ENCODE results near the gene LMO3.
"Not testable (repeated sequence)": the region's sequence is repeated elsewhere in the genome, so short reads cannot be mapped to it uniquely, and the experiment has no call there.

The LMO3 gene

DNA sequence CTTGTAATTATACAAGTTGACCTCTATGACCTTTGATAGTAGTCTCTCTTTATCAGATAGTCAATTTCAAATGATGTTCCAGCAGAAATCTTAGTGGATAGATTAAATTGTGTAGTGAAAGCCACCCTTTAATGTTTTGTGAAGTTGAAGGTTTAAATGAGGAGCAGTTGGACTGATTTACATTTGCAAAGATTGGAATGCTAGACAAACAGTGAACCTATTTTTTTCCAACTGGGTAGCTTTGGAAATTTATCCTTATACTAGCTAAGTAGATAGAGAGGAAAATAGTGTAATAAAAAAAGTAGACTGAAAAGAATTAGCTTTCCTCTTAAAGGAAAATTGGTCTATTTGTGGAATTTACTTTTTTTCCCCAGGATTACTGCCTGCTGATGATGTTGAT, 53.7 kb downstream of the LMO3 start:
- no peak for DNase-seq (ENCODE audit: low spot score)

DNA sequence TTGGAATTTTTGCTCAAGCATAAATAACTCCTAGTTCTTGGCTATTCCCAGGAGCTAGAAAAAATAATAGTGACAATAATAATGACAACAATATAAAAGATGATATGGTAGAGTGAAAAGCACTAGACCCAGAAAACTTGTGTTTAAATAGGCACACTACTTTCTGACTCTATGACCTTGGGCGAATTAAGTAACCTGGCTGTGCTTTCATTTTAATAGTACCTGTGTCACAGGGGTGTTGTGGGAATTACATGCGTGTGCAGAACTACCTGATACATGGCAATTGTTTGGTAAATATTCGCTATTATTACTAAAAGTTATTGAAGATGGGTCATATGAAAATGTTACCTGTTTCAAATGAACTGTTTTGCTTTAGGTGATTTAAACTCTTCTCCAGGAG, 60.1 kb downstream of the LMO3 start:
- DNase-seq (ENCODE audit: low spot score): no peak

DNA sequence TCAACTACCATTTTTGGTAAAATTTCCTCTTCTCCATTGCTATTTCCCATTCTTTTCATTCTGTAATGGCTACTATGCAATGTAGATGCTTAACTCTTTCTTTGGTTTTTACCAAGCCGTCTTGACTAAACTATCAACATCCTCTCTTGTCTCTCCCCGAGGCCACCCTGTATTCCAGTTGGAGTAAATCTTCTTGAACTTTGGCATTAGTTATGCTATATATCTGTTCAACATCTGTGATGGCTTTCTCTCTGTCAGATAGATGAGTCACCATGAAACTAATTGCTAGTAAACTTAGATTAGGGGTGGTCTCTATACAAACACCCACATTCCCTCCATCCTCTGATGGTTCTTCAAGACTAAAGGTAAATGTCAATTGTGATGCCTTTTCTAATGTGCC, 63.4 kb downstream of the LMO3 start:
- no peak for DNase-seq (ENCODE audit: low spot score)

DNA sequence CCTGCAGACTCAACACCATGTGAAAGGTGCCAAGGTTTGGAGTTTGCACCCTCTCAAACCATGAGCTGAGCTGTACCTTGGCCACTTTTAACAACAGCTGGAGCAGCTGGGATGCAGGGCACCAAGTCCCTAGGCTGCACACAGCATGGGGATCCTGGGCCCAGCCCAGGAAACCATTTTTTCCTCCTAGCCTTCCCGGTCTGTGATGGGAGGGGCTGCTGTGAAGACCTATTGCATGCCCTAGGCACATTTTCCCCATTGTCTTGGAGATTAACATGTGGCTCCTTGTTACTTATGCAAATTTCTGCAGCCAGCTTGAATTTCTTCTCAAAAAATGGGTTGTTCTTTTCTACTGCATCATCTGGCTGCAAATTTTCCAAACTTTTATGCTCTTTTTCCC, 68.3 kb downstream of the LMO3 start:
- not testable (repeated sequence) for DNase-seq (ENCODE audit: low spot score)

DNA sequence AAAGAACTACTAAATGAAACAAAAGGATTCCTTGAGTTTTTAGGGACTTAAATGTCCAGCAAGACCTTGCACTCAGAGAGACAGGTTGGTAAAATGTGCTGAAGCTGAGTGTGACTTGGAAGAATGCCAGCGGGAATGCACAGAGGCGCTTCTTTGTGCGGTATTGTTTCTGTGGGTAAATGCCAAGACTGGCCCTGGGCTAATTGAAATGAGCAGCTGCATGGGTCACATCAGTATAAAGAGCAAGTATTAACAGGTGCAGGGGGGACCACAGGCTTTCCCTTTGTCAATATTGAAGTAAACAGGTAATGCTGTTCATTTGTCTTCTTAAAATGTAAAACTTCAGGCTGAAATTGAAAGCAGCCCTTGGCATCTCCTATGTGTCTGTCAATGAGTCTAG, 74.3 kb downstream of the LMO3 start:
- DNase-seq (ENCODE audit: low spot score): no peak

DNA sequence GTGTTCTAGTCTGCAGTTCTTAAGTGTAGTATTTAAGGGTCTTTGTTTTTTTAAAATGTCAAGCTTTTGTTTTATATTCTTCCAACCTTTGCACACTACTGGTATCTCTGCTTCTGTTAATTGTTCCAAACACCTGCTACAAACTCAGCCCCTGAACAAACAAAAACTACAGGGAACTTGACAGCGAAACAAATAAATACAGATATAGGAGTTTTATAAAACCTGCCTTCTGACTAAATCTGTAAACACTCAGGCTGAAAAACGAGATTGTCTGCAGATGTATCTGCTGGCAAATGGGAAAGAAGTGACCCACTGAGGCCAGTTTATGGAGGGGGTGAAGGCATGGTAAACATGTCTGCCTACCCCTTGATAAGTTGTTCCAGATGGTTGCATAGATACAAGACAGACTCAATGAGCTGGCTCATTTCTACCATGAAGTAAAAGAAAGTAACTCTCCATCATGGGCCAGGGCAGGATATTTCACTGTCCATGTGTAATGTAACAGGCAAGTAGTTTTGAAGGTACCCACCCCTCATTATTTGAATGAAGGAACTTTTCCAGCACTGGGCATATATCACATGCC, 75.6 kb downstream of the LMO3 start:
- DNase-seq (ENCODE audit: low spot score): no peak

DNA sequence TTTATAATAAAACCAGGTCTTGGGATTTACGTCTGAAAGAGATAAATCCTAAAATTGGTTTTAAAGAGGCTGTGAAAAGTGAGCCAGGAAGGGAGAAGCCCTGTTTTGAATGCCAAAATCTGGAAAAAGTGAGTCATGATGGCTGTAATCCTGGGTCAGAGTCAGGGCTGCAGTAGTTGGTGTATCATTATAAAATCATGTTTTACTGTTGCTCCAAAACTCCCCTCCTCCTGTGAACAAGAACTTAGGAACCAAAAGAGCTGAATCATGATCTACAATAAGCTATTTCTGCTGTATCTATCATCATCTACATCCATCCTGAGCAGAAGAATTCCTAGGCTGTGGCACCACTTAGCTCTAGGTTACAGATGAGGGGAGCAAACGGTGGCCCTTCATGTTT, 79.3 kb downstream of the LMO3 start:
- DNase-seq (ENCODE audit: low spot score): no peak

DNA sequence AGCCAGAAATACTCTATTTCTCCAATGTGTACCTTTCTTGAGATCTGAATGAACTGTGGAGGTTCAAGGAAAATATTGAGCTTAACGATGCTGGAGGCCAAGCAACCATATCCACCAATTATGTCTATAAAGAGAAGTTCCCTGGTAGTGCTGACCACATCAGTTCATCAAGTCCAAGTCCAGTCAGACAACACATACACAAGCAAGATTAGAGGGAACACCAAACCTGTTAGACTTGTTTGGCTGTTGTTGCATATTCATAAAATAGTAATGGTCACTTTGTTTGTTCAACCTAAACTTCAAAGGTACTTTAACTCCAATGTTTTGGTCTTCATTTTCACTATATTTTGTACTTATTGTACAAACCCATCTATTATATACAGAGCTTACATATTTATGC, 81.6 kb downstream of the LMO3 start:
- no peak for DNase-seq (ENCODE audit: low spot score)

DNA sequence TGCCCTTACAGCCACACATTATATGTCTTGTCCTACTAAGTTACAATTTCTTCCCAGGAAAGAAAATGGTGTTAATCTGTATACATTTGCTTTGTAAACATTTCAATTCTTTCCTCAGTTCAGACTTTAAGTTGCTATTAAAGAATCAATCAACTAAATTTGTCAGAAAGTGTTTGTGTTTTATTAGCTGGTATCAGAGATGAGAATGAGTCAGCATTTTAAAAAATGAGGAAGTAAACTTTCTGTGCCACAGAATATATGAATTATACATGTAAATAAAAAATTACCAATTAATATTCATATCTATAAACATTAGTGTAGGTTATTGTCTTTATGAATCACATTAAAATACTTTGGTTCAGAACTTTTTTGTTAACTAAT, 82.0 kb downstream of the LMO3 start:
- no peak for DNase-seq (ENCODE audit: low spot score)

DNA sequence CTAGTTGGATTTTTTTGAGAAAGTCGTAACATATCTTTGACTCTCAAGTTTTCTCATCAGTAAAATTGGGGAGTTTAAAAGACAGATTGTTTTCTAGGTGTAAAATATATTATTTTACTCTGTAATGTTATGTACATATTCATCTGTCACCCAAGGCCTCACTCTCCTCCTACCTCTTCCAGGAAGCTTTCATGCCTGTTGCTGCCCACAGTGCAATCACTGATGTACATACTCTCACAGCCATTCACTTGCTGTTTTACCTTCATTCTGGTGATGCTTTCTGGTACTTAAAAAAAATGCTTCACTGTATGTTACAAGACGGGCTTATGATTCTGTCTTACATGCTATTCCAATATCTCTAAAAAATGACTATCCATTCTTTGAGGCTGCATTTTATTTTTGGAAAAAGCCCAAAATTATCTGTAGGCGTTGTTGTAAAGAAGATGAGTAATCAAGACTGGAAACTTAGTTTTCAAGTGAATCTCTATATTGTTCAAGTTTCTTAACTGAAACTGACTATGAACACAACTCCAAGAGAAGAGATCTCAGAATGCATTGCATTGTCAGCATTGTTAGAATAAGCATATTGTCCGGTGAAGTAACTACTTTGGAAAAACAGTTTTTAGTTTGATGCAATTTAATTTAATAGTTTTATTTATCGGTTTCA, 82.5 kb downstream of the LMO3 start:
- DNase-seq (ENCODE audit: low spot score): no peak

DNA sequence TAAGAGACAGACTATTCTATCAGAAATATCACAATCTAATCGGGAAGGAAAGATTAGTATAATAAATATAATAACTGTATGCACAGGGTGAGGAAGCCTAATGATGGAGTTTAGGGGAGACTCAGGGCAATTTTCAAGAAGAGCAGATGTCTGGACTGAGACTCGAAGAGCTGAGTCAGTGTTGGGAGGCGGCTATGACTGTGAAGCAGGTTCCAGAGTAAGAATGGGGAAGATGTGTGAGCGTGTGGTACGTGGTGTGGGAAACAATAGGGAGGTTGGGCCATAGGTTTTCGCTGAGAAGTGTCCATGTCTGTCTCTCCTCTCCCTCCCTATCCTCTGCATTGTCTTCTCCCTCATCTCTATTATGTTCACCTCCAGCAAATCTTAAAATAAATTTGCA, 85.6 kb downstream of the LMO3 start:
- DNase-seq (ENCODE audit: low spot score): no peak

DNA sequence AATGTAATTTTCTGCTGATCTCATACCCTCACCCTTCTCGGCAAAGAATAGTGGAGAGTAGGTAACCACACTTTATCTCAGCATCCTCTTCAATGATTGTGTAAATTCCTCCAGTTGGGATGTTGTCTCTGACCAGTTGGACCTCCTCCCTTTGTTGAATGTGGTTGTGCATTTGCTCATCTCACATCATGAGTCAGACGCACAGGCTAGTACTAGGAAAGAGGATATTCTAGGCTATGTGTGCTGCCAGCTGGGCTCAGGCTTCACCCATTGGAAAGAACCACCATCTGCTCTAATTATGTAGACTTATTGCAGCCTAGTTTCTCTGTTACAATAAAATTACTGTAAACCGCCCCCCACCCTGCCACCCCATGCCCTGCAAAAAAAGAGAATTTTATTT, 90.3 kb downstream of the LMO3 start:
- no peak for DNase-seq (ENCODE audit: low spot score)

DNA sequence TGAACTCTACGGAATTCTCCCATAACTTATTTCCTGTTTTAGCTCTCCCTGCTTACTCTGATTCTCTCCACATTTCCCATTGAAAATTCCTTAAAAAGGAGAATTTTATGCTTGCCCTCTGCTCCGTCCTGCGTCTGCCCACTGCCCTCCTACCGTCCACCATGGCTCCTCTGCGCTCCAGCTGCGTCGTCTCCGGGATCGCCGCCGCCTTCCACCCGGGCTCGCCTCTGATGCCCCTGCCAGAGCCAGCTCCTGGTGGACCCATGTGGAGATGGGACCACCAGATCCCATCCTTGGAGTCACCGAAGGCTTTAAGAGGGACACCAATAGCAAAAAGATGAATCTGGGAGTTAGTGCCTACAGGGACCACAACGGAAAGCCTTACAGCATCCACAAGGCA, 92.7 kb downstream of the LMO3 start:
- DNase-seq (ENCODE audit: low spot score): no peak

DNA sequence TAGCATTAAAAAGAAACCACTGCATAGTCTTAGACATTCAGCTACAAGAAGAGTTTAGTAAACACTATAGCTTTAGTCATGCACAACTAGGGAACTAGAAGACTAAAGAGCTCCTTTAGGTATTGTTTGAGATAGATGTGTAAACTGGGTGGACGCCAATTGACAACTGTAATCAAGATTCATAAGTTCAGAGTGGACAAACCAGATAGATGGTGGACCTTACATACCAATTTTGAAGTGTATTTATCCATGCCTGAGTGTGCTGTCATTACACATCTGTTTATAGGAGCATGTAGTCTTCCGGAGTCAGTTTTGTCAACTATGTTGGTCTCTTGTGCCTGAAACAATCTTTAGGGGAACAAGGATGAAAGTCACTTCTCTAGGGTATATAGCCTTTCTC, 96.6 kb downstream of the LMO3 start:
- no peak for DNase-seq (ENCODE audit: low spot score)

DNA sequence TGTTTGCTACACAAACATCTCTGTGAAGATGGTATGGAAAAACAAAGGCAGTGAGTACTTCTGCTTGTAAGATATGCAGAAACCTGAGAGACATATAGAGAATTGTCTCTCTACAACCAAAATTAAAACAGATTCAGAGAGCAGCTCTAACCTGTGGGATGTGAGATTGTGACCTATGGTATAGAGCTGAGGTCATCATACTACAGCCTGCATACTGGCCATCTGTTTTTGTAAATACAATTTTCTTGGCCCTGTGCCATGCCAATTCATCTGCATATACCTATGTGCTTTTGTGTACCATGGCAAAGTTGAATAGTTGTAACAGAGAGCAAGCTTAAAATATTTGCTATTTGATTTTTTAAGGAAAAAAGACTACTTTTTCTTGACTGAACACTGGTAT, 99.6 kb downstream of the LMO3 start:
- no peak for DNase-seq (ENCODE audit: low spot score)

DNA sequence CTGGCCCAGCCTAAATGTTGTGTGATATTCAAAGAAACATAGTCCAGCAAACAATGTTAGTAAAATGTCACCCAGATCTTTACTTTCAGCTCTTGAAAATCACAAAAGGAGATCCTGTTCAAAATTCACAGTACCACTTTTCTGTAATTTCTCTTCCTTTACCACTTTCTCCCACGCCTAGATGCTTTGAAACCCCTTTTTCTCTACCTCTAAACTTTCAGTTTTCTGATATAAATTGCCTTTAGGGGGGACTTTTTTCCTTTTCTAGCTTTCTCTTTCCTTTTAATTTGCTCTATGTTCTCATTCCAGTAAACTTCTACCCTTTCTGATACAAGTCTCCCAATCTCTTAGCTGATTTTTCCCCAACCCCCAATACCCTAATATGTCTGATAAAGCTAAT, 101.8 kb downstream of the LMO3 start:
- DNase-seq (ENCODE audit: low spot score): no peak

DNA sequence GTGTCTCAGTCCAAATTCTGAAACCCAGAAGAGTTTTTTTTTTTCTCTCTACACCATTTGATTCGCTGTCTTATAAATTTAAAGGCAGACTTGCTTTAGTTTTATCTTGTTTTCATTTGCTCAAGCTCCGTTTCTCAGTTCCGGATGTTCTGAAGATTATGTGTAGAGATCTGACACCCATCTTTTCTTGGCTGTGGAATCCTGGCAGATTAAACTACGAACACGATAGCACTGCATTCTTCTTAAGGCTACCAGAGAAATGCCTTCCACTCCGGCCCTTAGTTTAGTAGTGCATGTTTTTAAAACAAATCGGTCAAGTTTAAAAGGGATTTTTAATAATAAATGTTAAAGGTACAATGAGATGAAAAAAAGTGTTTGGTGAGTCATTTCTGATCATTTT, 106.4 kb downstream of the LMO3 start:
- no peak for DNase-seq (ENCODE audit: low spot score)
